OCI-LY1 (cell line): ENCODE results near the gene AAMDC.

Experiments
- CTCF ChIP-seq: fragments of 200-600 bp; sonication (generic), shearing (Covaris generic); IDR thresholded peaks from 2 replicates; pipeline ENCODE4 v1.5.1; 2017; ENCODE audit warnings: mild to moderate bottlenecking, antibody characterized with exemption, low read length, moderate library complexity, mixed read lengths
- EZH2 ChIP-seq: fragments of 200-600 bp; sonication (generic), shearing (Covaris generic); IDR thresholded peaks from 2 replicates; pipeline ENCODE4 v1.8.0; 2017; ENCODE audit warnings: borderline replicate concordance, mixed run types, mild to moderate bottlenecking, antibody characterized with exemption, low read length, moderate library complexity, mixed read lengths

- TF ChIP-seq EZH2, result no peak
- TF ChIP-seq CTCF, result no peak
Measured at GRCh38 chr11:77908835-77909234, 87.9 kb downstream of the AAMDC start.
